Measurements from ENCODE around the gene TGFBR2. TPM values are rescaled to one million over a fixed set of nuclear protein-coding genes. Genes with fewer than 3 reads are reported as not detected.
A peak's percentile ranks its signal among the peaks of the same experiment; 100 is the strongest.
"Not testable (repeated sequence)": the region's sequence is repeated elsewhere in the genome, so short reads cannot be mapped to it uniquely, and the experiment has no call there.

The TGFBR2 gene
- total and polyA plus RNA-seq, 2 of the 13 experiments (the other 11 are each of a cell fraction or from before 2014, with no cell fraction given) = 82.2 to 187 TPM

DNA sequence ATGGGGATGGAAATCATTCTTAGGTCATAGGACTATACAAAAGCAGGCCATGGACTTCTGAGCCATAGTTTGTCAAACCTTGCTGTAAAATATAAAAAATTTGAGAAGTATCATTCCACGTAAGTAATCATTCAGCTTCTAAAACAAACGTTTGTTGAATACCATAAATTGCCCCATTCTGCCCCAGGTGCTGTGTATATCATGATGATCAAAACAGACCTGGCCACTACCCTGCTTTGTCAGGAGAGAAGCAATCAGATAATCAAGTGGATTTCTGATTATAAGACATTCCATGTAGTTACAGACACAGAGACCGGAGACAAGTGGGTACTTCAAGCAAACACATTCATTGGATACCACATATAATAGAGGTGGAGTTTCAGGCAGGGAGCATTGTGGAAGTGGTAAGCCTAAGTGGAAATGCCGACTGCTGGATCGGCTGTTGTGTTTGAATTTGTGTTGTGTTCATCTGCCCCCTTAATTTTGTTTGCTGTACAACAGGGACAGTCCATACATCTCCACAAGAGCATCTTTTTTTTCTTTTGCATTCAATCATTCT, 61.7 kb downstream of the TGFBR2 start (continued):
- no peak for TF ChIP-seq ZNF770 (CRISPR knock-in tag; IDR thresholded peaks at IDR 0.05)
- TF ChIP-seq, protein P1, sequence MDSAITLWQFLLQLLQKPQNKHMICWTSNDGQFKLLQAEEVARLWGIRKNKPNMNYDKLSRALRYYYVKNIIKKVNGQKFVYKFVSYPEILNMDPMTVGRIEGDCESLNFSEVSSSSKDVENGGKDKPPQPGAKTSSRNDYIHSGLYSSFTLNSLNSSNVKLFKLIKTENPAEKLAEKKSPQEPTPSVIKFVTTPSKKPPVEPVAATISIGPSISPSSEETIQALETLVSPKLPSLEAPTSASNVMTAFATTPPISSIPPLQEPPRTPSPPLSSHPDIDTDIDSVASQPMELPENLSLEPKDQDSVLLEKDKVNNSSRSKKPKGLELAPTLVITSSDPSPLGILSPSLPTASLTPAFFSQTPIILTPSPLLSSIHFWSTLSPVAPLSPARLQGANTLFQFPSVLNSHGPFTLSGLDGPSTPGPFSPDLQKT (CRISPR knock-in tag; IDR thresholded peaks at IDR 0.05; ENCODE audit: borderline replicate concordance) = no peak
- no peak for TF ChIP-seq SIN3B (IDR thresholded peaks at IDR 0.05; ENCODE audit: low read length)
- peak; percentile 58; the same call in 1 of the 2 replicates for TF ChIP-seq POLR2G (IDR thresholded peaks at IDR 0.05; ENCODE audit: low read depth, low read length)
- TF ChIP-seq AGO2 (optimal IDR thresholded peaks at IDR 0.05; ENCODE audit: low read depth, low read length) = peak; percentile 80

DNA sequence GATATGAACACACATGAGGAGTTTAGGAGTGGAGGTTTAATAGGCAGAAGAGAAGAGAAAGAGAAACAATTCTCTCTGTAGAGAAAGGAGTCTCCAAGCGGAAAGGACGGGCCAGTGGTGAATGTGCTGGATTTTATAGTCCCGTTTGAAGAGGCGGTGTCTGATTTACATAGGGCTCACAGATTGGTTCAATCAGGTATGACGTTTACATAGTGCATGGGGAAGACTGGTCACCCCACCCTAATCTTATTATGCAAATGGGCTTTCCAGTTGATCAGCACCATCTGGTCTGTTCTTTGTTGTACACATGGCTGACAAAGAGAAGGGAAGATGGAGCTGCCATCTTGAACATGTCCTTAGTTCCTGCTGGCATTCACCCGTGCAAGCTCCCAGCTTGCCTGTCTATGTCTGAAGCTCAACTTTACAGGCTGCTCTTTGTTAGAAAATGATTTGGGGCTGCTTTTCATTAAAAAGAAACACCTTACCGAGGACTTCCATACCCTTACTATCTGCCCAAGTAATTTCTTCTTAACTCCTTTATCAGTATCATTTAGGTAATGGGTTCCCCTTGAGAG, 63.0 kb downstream of the TGFBR2 start:
- Histone ChIP-seq H3K4me1 (ENCODE audit: insufficient read depth, low read length) (peaks cover 15% of the 10 kb centered on the region), H3K36me3 (replicated peaks in 1 of 2; ENCODE audit: control insufficient read depth in 1 of 2, insufficient read depth in 2 of 2, low read length in 2 of 2) (peaks cover 33 to 81% of the 10 kb centered on the region in 2 experiments), H4K20me1 (ENCODE audit: insufficient read depth, low read length) (peaks cover 74% of the 10 kb centered on the region), H3K79me2 (ENCODE audit: insufficient read depth, low read length) (peaks cover 75% of the 10 kb centered on the region)
- H3K4me2 ChIP-seq (ENCODE audit: low read depth, low read length); in situ Hi-C loops (cut with HindIII; ENCODE audit: extremely low pct_ligation_motif_present, low pct_unique_long_range_greater_than_20kb); H3K4me3 ChIP-seq (replicated peaks in 1 of 3; ENCODE audit: insufficient read depth in 1 of 3, low read depth in 2 of 3, low read length in 3 of 3); H2AFZ ChIP-seq (ENCODE audit: low read length); DNase-seq (ENCODE audit: low spot score); BruUV-seq (replicated peaks); POLR2A ChIA-PET; H3K27ac ChIP-seq (ENCODE audit: extremely low read length, insufficient read depth, low read length); H3K9me3 ChIP-seq (ENCODE audit: low read length); H3K27me3 ChIP-seq (ENCODE audit: control insufficient read depth in 1 of 2, insufficient read depth in 2 of 2, low read length in 2 of 2); intact Hi-C loops (cut with micrococcal nuclease; ENCODE audit: unreplicated experiment); FAIRE-seq; H3K9ac ChIP-seq (ENCODE audit: insufficient read depth, low read depth, low read length); CTCF ChIA-PET (ENCODE audit: low intra/inter-chr PET ratio, low total read pairs); ATAC-seq: not testable (repeated sequence)
- TF ChIP-seq POLR2A (IDR thresholded peaks at IDR 0.05; ENCODE audit: insufficient read depth in 1 of 2, low read depth in 2 of 2, low read length in 2 of 2) = peak in 1 of 2 experiments; percentile 9; a peak in 1 of 4 replicates
- peak; percentile 74 for TF ChIP-seq AGO2 (optimal IDR thresholded peaks at IDR 0.05; ENCODE audit: low read depth, low read length)
- peak; percentile 93 for TF ChIP-seq RBM22 (optimal IDR thresholded peaks at IDR 0.05; ENCODE audit: low read length)
- TF ChIP-seq POLR2G (IDR thresholded peaks at IDR 0.05; ENCODE audit: low read depth, low read length) = peak; percentile 69
- 94% methylated on average over 7 of the region's 7 CpGs for WGBS (ENCODE audit: low lambda C conversion rate)

All from HepG2 (cell line).